DND-41 (cell line): Measurements from ENCODE around the gene GRID1.

ENCODE experiments used
- CTCF ChIP-seq: IDR thresholded peaks from 2 replicates; pipeline ENCODE4 v1.5.1; 2012; ENCODE audit warnings: borderline replicate concordance, low read length, moderate library complexity, mild to moderate bottlenecking; ENCODE audit not compliant: poor library complexity, severe bottlenecking; ENCODE audit errors: extremely low read depth
- EZH2 ChIP-seq: IDR thresholded peaks from 3 replicates; pipeline ENCODE4 v1.6.1; 2012; ENCODE audit warnings: borderline replicate concordance, low read depth, mild to moderate bottlenecking, moderate library complexity, low read length, inconsistent platforms; ENCODE audit not compliant: severe bottlenecking

GRCh38 chr10:85642082-85642420 lies 724.5 kb downstream of the GRID1 start:
- TF ChIP-seq CTCF (no peak), EZH2 (no peak)
